H1 (cell line): ENCODE measurements around the gene ZMYM4.

ENCODE experiments used
- PHF8 ChIP-seq: fragments of 200-600 bp; sonication (generic); conservative IDR thresholded peaks from 2 replicates; pipeline ENCODE4 v1.7.1; 2012; ENCODE audit warnings: low read depth, mild to moderate bottlenecking, inconsistent platforms, low read length, moderate library complexity
- TF ChIP-seq, protein P1 (sequence below), 3 experiments: IDR thresholded peaks; 1 replicate in 2 of 3; 2 replicates in 1 of 3; pipeline versions ENCODE4 v1.5.1 to v1.6.1; 2011; ENCODE audit warnings: low read length in 3 of 3, mild to moderate bottlenecking in 3 of 3, inconsistent platforms in 2 of 3, low read depth in 1 of 3, moderate library complexity in 1 of 3; ENCODE audit not compliant: insufficient read depth in 1 of 3; ENCODE audit errors: control extremely low read depth in 1 of 3

DNA sequence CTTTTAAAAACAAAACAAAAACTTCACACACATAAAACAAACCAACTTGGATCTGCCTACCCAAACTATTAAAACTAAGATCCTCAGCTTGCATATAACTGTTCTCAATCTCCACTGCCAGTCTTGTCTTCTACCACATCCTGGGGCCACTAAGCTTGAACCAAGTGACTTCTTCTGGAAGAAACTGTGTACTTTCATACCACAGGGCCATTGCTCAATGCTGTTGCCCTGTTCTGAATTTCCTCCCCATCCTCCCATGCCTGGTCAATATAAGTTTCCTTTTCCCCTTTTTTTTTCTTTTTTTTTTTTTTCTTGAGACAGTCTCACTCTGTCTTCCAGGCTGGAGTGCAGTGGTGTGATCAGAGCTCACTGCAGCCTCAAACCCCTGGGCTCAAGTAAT lies 178.8 kb downstream of the ZMYM4 start:
- TF ChIP-seq, protein P1, sequence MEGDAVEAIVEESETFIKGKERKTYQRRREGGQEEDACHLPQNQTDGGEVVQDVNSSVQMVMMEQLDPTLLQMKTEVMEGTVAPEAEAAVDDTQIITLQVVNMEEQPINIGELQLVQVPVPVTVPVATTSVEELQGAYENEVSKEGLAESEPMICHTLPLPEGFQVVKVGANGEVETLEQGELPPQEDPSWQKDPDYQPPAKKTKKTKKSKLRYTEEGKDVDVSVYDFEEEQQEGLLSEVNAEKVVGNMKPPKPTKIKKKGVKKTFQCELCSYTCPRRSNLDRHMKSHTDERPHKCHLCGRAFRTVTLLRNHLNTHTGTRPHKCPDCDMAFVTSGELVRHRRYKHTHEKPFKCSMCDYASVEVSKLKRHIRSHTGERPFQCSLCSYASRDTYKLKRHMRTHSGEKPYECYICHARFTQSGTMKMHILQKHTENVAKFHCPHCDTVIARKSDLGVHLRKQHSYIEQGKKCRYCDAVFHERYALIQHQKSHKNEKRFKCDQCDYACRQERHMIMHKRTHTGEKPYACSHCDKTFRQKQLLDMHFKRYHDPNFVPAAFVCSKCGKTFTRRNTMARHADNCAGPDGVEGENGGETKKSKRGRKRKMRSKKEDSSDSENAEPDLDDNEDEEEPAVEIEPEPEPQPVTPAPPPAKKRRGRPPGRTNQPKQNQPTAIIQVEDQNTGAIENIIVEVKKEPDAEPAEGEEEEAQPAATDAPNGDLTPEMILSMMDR (IDR thresholded peaks at IDR 0.05; ENCODE audit: control extremely low read depth in 1 of 3, insufficient read depth in 1 of 3, low read depth in 1 of 3, low read length in 3 of 3), result no peak
- TF ChIP-seq PHF8, result no peak
